B cell (primary cell): ENCODE measurements around the gene LPCAT3. TPM values are rescaled to one million over a fixed set of nuclear protein-coding genes. Genes with fewer than 3 reads are reported as not detected.
A peak's percentile ranks its signal among the peaks of the same experiment; 100 is the strongest.

Source experiments
- ATAC-seq: fragments of 200-7000 bp; cut with Tn5 transposase; one replicate; pipeline ENCODE4 v1.10.0; 2021; ENCODE audit warnings: low read depth, mild to moderate bottlenecking, moderate number of reproducible peaks, moderate library complexity
- CTCF ChIA-PET: fragments of 350-600 bp; sonication (Branson Sonifier 250); formaldehyde crosslinking; loops from one replicate; lab custom pipeline; 2021; ENCODE audit warnings: antibody characterized with exemption, inconsistent platforms; lab: Charles Lee
- POLR2A ChIA-PET: fragments of 350-600 bp; sonication (Branson Sonifier 250); formaldehyde crosslinking; loops from one replicate; lab custom pipeline; 2021; ENCODE audit warnings: antibody characterized with exemption; lab: Charles Lee
- DNase-seq: peaks from one replicate; pipeline ENCODE4 v3.0.0; 2013
- H2AFZ ChIP-seq: 2 replicates; pipeline ENCODE4 v1.6.1; 2012; ENCODE audit warnings: mild to moderate bottlenecking, low read depth, low read length; ENCODE audit not compliant: insufficient read depth, poor library complexity, severe bottlenecking
- H3K27ac ChIP-seq, 2 donors: 1 replicate in 1 of 2; 2 replicates in 1 of 2; pipeline ENCODE4 v1.5.1; 2012 to 2013; ENCODE audit warnings: low read length in 2 of 2, mild to moderate bottlenecking in 2 of 2, moderate library complexity in 1 of 2
- H3K27me3 ChIP-seq, 4 experiments: fragments of 200-600 bp in 1 of 4; sonication (generic) in 1 of 4; replicated peaks in 1 of 4; 1 replicate in 2 of 4; 2 replicates in 2 of 4; pipeline versions ENCODE4 v1.6.1 to v1.7.0; 2013 to 2016; ENCODE audit warnings: low read length in 3 of 4, mild to moderate bottlenecking in 2 of 4, mixed read lengths in 1 of 4, moderate library complexity in 1 of 4; ENCODE audit not compliant: insufficient read depth in 4 of 4, control insufficient read depth in 3 of 4; ENCODE audit errors: control extremely low read depth in 1 of 4
- H3K36me3 ChIP-seq, 2 experiments: replicated peaks in 1 of 2; 1 replicate in 1 of 2; 2 replicates in 1 of 2; pipeline versions ENCODE4 v1.6.1 to v1.7.1; 2013; ENCODE audit warnings: low read length in 1 of 2; ENCODE audit not compliant: insufficient read depth in 2 of 2, control insufficient read depth in 1 of 2; ENCODE audit errors: control extremely low read depth in 1 of 2, extremely low read depth in 1 of 2
- H3K4me1 ChIP-seq, 2 donors: fragments of 200-600 bp in 1 of 2; sonication (generic) in 1 of 2; 1 replicate in 1 of 2; 2 replicates in 1 of 2; pipeline versions ENCODE4 v1.5.1 to v1.6.1; 2013 to 2017; ENCODE audit warnings: low read length in 2 of 2; ENCODE audit not compliant: control insufficient read depth in 2 of 2, insufficient read depth in 2 of 2
- H3K4me2 ChIP-seq: replicated peaks from 2 replicates; pipeline ENCODE3; 2012; ENCODE audit warnings: mild to moderate bottlenecking, low read depth, low read length; ENCODE audit not compliant: poor library complexity, severe bottlenecking
- H3K4me3 ChIP-seq, 5 experiments: fragments of 200-600 bp in 1 of 5; sonication (generic) in 1 of 5; 1 replicate in 3 of 5; 2 replicates in 2 of 5; pipeline versions ENCODE4 v1.5.1 to v1.7.0; 2011 to 2016; ENCODE audit warnings: low read length in 4 of 5, mild to moderate bottlenecking in 4 of 5, low read depth in 2 of 5, control low read depth in 1 of 5, moderate library complexity in 1 of 5; ENCODE audit not compliant: insufficient read depth in 1 of 5; ENCODE audit errors: control extremely low read depth in 1 of 5, extremely low read depth in 1 of 5
- H3K79me2 ChIP-seq: fragments of 200-600 bp; sonication (generic); one replicate; pipeline ENCODE4 v1.6.0; 2016; ENCODE audit warnings: low read length; ENCODE audit not compliant: control insufficient read depth, insufficient read depth
- H3K9ac ChIP-seq: fragments of 200-600 bp; sonication (generic); 2 replicates; pipeline ENCODE4 v1.6.1; 2017; ENCODE audit warnings: mild to moderate bottlenecking, low read length, moderate library complexity
- H3K9me3 ChIP-seq, 3 donors: one replicate each; pipeline versions ENCODE4 v1.6.1 to v1.7.1; 2013; ENCODE audit warnings: low read length in 2 of 3; ENCODE audit not compliant: control insufficient read depth in 2 of 3, insufficient read depth in 1 of 3; ENCODE audit errors: control extremely low read depth in 1 of 3
- H4K20me1 ChIP-seq: 2 replicates; pipeline ENCODE4 v1.6.0; 2012; ENCODE audit warnings: mild to moderate bottlenecking, low read length; ENCODE audit not compliant: insufficient read depth, control insufficient read depth, poor library complexity, severe bottlenecking
- H3K27ac Mint-ChIP-seq: one replicate; pipeline ENCODE4 v1.8.0; 2021; ENCODE audit warnings: mixed read lengths
- H3K27me3 Mint-ChIP-seq: one replicate; pipeline ENCODE4 v1.8.0; 2021; ENCODE audit warnings: mixed read lengths
- H3K4me1 Mint-ChIP-seq: one replicate; pipeline ENCODE4 v1.8.0; 2021; ENCODE audit warnings: mixed read lengths
- H3K4me3 Mint-ChIP-seq: one replicate; pipeline ENCODE4 v1.8.0; 2021; ENCODE audit warnings: mixed read lengths
- H3K9me3 Mint-ChIP-seq: one replicate; pipeline ENCODE4 v1.8.0; 2022; ENCODE audit warnings: mixed read lengths; ENCODE audit not compliant: insufficient read depth
- CTCF ChIP-seq: fragments of 200-600 bp; IDR thresholded peaks from one replicate; pipeline ENCODE4 v1.8.0; 2022; ENCODE audit warnings: antibody characterized with exemption, mild to moderate bottlenecking
- EZH2 ChIP-seq: IDR thresholded peaks from 2 replicates; pipeline ENCODE4 v1.6.1; 2012; ENCODE audit warnings: borderline replicate concordance, low read depth, mild to moderate bottlenecking, moderate library complexity, low read length; ENCODE audit not compliant: insufficient read depth, poor library complexity, severe bottlenecking
- WGBS: methylation state at CpG from one replicate; pipeline ENCODE4 v1.1.5; 2013; ENCODE audit warnings: missing lambda C conversion rate; ENCODE audit not compliant: insufficient coverage; 5-methylcytosine and 5-hydroxymethylcytosine counted together
- intact Hi-C: fragments of 100-400 bp; cut with micrococcal nuclease; formaldehyde crosslinking; loops from one replicate; pipeline ENCODE4 v1.10.0; 2022
- polyA plus RNA-seq: library from polyadenylated mRNA; depleted of rRNA; stranded (reverse); fragments of >200 nt; gene quantifications from 2 replicates; pipeline ENCODE4 v1.2.3, GENCODE V29; 2012
- total RNA-seq, 2 donors: library from RNA; stranded (reverse); fragments of 120-200 nt in 1 of 2; gene quantifications; 1 replicate in 1 of 2; 2 replicates in 1 of 2; pipeline versions ENCODE4 v1.2.3 to v1.2.4, GENCODE V29; 2013 to 2022

Gene LPCAT3
- total and polyA plus RNA-seq, 2 donors (not counting 1 experiment from before 2014, with no cell fraction given), result 17.6 to 26.2 TPM

- H3K9ac ChIP-seq, result peak overlapping the region; percentile 41
- Mint-ChIP-seq H3K9me3 (no peaks in the 10 kb centered on the region), H3K27me3 (no peaks in the 10 kb centered on the region), H3K4me1 (peaks cover 91% of the 10 kb centered on the region), H3K4me3 (peak overlapping the region; percentile 91), H3K27ac (peak overlapping the region; percentile 98)
- TF ChIP-seq CTCF (peak; percentile 4), EZH2 (no peak)
- peaks cover 88 to 96% of the 10 kb centered on the region in 2 donors for H3K4me1 ChIP-seq
- WGBS, result 56% methylated on average over 13 of the region's 13 CpGs
- DNase-seq (peak; percentile 67), ATAC-seq (peak; percentile 22)
- H3K9me3 ChIP-seq, result no peaks in the 10 kb centered on the region
- POLR2A ChIA-PET, result interaction anchor here (0.6 to 18.2 kb wide), 5 partner anchors 10 to 332 kb away, joined by 3 to 662 read pairs (median 3); partner anchors contain the start of genes C12orf57, EMG1, PHB2 and PTPN6
- peaks cover 47% of the 10 kb centered on the region for H3K79me2 ChIP-seq
- H3K27me3 ChIP-seq, result no peaks in the 10 kb centered on the region
- H3K4me2 ChIP-seq, result peak overlapping the region; percentile 92
- peak overlapping the region in 3 of 5 experiments; percentile 2 to 54 (median 7) for H3K4me3 ChIP-seq
- H3K27ac ChIP-seq, result peak overlapping the region; percentile 95 to 99
- H4K20me1 ChIP-seq, result peaks cover 17% of the 10 kb centered on the region
- CTCF ChIA-PET, result interaction anchor here (0.6 to 13.5 kb wide), 8 partner anchors 8 to 90 kb away, joined by 3 to 944 read pairs (median 5); partner anchors contain the start of genes C12orf57, LPCAT3, PTPN6 and RNU7-1
- H3K36me3 ChIP-seq, result peaks cover 0 to 69% of the 10 kb centered on the region in 2 experiments
- H2AFZ ChIP-seq, result no peak overlapping the region
- intact Hi-C loops, result loop anchor here (1.0 to 2.0 kb wide), 2 partner anchors 16 to 92 kb away; partner anchors contain the start of gene C12orf57
These were observed 57.5 kb downstream of the LPCAT3 start for GRCh38 chr12:6960593-6961277.
